Measurements from ENCODE around the gene MPDZ. TPM values are rescaled to one million over a fixed set of nuclear protein-coding genes. Genes with fewer than 3 reads are reported as not detected.
"Not testable (repeated sequence)": the region's sequence is repeated elsewhere in the genome, so short reads cannot be mapped to it uniquely, and the experiment has no call there.

Gene MPDZ
- total RNA-seq, 1 donor from 2014 or later, result 70.7 TPM

GRCh38 chr9:13234932-13235331 lies 44.6 kb downstream of the MPDZ start:
- H3K27me3 ChIP-seq (ENCODE audit: low read depth), result no peaks in the 10 kb centered on the region
- no peak overlapping the region for H3K4me3 ChIP-seq
- DNase-seq, result no peak
- H3K4me1 ChIP-seq, result no peaks in the 10 kb centered on the region
- H3K36me3 ChIP-seq, result peaks cover 15% of the 10 kb centered on the region
- no peak for TF ChIP-seq CTCF (IDR thresholded peaks at IDR 0.05; ENCODE audit: borderline replicate concordance)
- H3K27ac ChIP-seq (replicated peaks), result no peak overlapping the region
- intact Hi-C loops (cut with micrococcal nuclease), result loop anchor here (2.0 kb wide), 1 partner anchor 56 kb away; no protein-coding TSS in a partner anchor
- no peaks in the 10 kb centered on the region for H3K9me3 ChIP-seq (replicated peaks)

- intact Hi-C loops (cut with micrococcal nuclease), result no loop called here
- H3K27ac ChIP-seq (replicated peaks), result no peak overlapping the region
- no peak for DNase-seq
- peaks cover 14% of the 10 kb centered on the region for H3K36me3 ChIP-seq
- no peak overlapping the region for H3K4me3 ChIP-seq
- H3K9me3 ChIP-seq (replicated peaks), result no peaks in the 10 kb centered on the region
- no peaks in the 10 kb centered on the region for H3K4me1 ChIP-seq
- no peak for TF ChIP-seq CTCF (IDR thresholded peaks at IDR 0.05; ENCODE audit: borderline replicate concordance)
- H3K27me3 ChIP-seq (ENCODE audit: low read depth), result no peaks in the 10 kb centered on the region
Measured at GRCh38 chr9:13228431-13228830, 51.1 kb downstream of the MPDZ start.

GRCh38 chr9:13224366-13224765 lies 55.1 kb downstream of the MPDZ start:
- peaks cover 34% of the 10 kb centered on the region for H3K36me3 ChIP-seq
- TF ChIP-seq CTCF (IDR thresholded peaks at IDR 0.05; ENCODE audit: borderline replicate concordance), result no peak
- intact Hi-C loops (cut with micrococcal nuclease), result no loop called here
- no peaks in the 10 kb centered on the region for H3K27me3 ChIP-seq (ENCODE audit: low read depth)
- no peaks in the 10 kb centered on the region for H3K4me1 ChIP-seq
- no peak for DNase-seq
- no peak overlapping the region for H3K4me3 ChIP-seq
- H3K27ac ChIP-seq (replicated peaks), result no peak overlapping the region
- H3K9me3 ChIP-seq (replicated peaks), result no peaks in the 10 kb centered on the region

- H3K4me3 ChIP-seq; intact Hi-C loops (cut with micrococcal nuclease); H3K9me3 ChIP-seq (replicated peaks); H3K27ac ChIP-seq (replicated peaks); DNase-seq; H3K4me1 ChIP-seq; H3K27me3 ChIP-seq (ENCODE audit: low read depth): not testable (repeated sequence)
- H3K36me3 ChIP-seq, result peaks cover 41% of the 10 kb centered on the region
Measured at GRCh38 chr9:13222733-13223132, 56.8 kb downstream of the MPDZ start.

- Histone ChIP-seq H3K4me3 (no peak overlapping the region), H3K27me3 (ENCODE audit: low read depth) (no peaks in the 10 kb centered on the region), H3K36me3 (peaks cover 51% of the 10 kb centered on the region), H3K4me1 (no peaks in the 10 kb centered on the region), H3K27ac (replicated peaks) (no peak overlapping the region), H3K9me3 (replicated peaks) (no peaks in the 10 kb centered on the region)
- TF ChIP-seq CTCF (IDR thresholded peaks at IDR 0.05; ENCODE audit: borderline replicate concordance), result no peak
- intact Hi-C loops (cut with micrococcal nuclease), result no loop called here
- no peak for DNase-seq
Measured at GRCh38 chr9:13221741-13222140, 57.8 kb downstream of the MPDZ start.

GRCh38 chr9:13220837-13221236 lies 58.7 kb downstream of the MPDZ start:
- no peak overlapping the region for H3K27ac ChIP-seq (replicated peaks)
- peaks cover 60% of the 10 kb centered on the region for H3K36me3 ChIP-seq
- no peak overlapping the region for H3K4me3 ChIP-seq
- intact Hi-C loops (cut with micrococcal nuclease), result no loop called here
- no peaks in the 10 kb centered on the region for H3K4me1 ChIP-seq
- DNase-seq, result no peak
- no peaks in the 10 kb centered on the region for H3K27me3 ChIP-seq (ENCODE audit: low read depth)
- no peak for TF ChIP-seq CTCF (IDR thresholded peaks at IDR 0.05; ENCODE audit: borderline replicate concordance)
- H3K9me3 ChIP-seq (replicated peaks), result no peaks in the 10 kb centered on the region

All from left ventricle myocardium inferior (tissue), 1 donor.